Astrocyte (in vitro differentiated cells and primary cell): ENCODE results near the gene STUB1. TPM values are rescaled to one million over a fixed set of nuclear protein-coding genes. Genes with fewer than 3 reads are reported as not detected.

ENCODE experiments used
- DNase-seq: peaks from one replicate; pipeline ENCODE4 v3.0.0-alpha.2; 2010; ENCODE audit warnings: low read depth
- FAIRE-seq: peaks from 2 replicates; lab custom pipeline; 2011; peaks lifted over from hg19 to GRCh38; lab: Jason Lieb, UNC
- H2AFZ ChIP-seq: 2 replicates; pipeline ENCODE4 v1.6.0; 2012; ENCODE audit warnings: low read depth, low read length, inconsistent platforms
- H3K27ac ChIP-seq: 2 replicates; pipeline ENCODE4 v1.5.1; 2011; ENCODE audit warnings: low read depth, low read length, inconsistent platforms
- H3K27me3 ChIP-seq: 2 replicates; pipeline ENCODE4 v1.6.0; 2011; ENCODE audit warnings: low read length, inconsistent platforms; ENCODE audit not compliant: insufficient read depth
- H3K36me3 ChIP-seq: 2 replicates; pipeline ENCODE4 v1.5.1; 2011; ENCODE audit warnings: low read length, inconsistent platforms; ENCODE audit not compliant: insufficient read depth
- H3K4me1 ChIP-seq: 2 replicates; pipeline ENCODE4 v1.5.1; 2011; ENCODE audit warnings: low read length, inconsistent platforms; ENCODE audit not compliant: insufficient read depth
- H3K4me2 ChIP-seq: 2 replicates; pipeline ENCODE4 v1.6.0; 2012; ENCODE audit warnings: low read length, inconsistent platforms
- H3K4me3 ChIP-seq: 2 replicates; pipeline ENCODE4 v1.5.1; 2011; ENCODE audit warnings: low read depth, mild to moderate bottlenecking, low read length, inconsistent platforms; ENCODE audit not compliant: insufficient read depth
- H3K79me2 ChIP-seq: 2 replicates; pipeline ENCODE4 v1.6.0; 2012; ENCODE audit warnings: mild to moderate bottlenecking, low read length, inconsistent platforms; ENCODE audit not compliant: insufficient read depth
- H3K9ac ChIP-seq: 2 replicates; pipeline ENCODE4 v1.6.0; 2012; ENCODE audit warnings: mild to moderate bottlenecking, low read length, inconsistent platforms
- H3K9me3 ChIP-seq: 2 replicates; pipeline ENCODE4 v1.5.1; 2012; ENCODE audit warnings: low read depth, mild to moderate bottlenecking, low read length, inconsistent platforms; ENCODE audit not compliant: insufficient read depth
- H4K20me1 ChIP-seq: 2 replicates; pipeline ENCODE4 v1.6.0; 2012; ENCODE audit warnings: low read length, inconsistent platforms; ENCODE audit not compliant: insufficient read depth
- H3K27ac Mint-ChIP-seq: one replicate; pipeline ENCODE4 v1.8.0; 2021; ENCODE audit warnings: mild to moderate bottlenecking, mixed read lengths; ENCODE audit not compliant: unreplicated experiment
- H3K27me3 Mint-ChIP-seq: one replicate; pipeline ENCODE4 v1.8.0; 2021; ENCODE audit warnings: low read depth, mixed read lengths; ENCODE audit not compliant: unreplicated experiment
- H3K36me3 Mint-ChIP-seq: one replicate; pipeline ENCODE4 v1.8.0; 2021; ENCODE audit warnings: low read depth, mixed read lengths; ENCODE audit not compliant: unreplicated experiment
- H3K4me1 Mint-ChIP-seq: one replicate; pipeline ENCODE4 v1.8.0; 2021; ENCODE audit warnings: low read depth, mixed read lengths; ENCODE audit not compliant: unreplicated experiment
- H3K4me3 Mint-ChIP-seq: one replicate; pipeline ENCODE4 v1.8.0; 2021; ENCODE audit warnings: mild to moderate bottlenecking, moderate library complexity, mixed read lengths; ENCODE audit not compliant: unreplicated experiment
- H3K9me3 Mint-ChIP-seq: one replicate; pipeline ENCODE4 v1.8.0; 2021; ENCODE audit warnings: mild to moderate bottlenecking, mixed read lengths; ENCODE audit not compliant: unreplicated experiment
- CTCF ChIP-seq: IDR thresholded peaks from 2 replicates; pipeline ENCODE4 v1.5.1; 2011; ENCODE audit warnings: low read depth, mild to moderate bottlenecking, inconsistent platforms, low read length, moderate library complexity; ENCODE audit not compliant: insufficient read depth
- EZH2 ChIP-seq: IDR thresholded peaks from 2 replicates; pipeline ENCODE4 v1.6.1; 2012; ENCODE audit warnings: mild to moderate bottlenecking, low read length, inconsistent platforms; ENCODE audit not compliant: insufficient read depth
- total RNA-seq: library from RNA; stranded (reverse); gene quantifications from 2 replicates; pipeline ENCODE4 v1.2.1, GENCODE V29; 2021

The STUB1 gene
- total RNA-seq, 1 donor from 2014 or later = 140 TPM

GRCh38 chr16:715477-716199 is 35.4 kb downstream of the STUB1 start:
- peak overlapping the region; percentile 80 for H3K4me3 Mint-ChIP-seq
- H3K4me1 Mint-ChIP-seq = peaks cover 7% of the 10 kb centered on the region
- no peaks in the 10 kb centered on the region for H3K27me3 ChIP-seq
- peak overlapping the region; percentile 90 for H3K4me2 ChIP-seq
- H3K36me3 Mint-ChIP-seq = no peaks in the 10 kb centered on the region
- no peak overlapping the region for H3K27ac Mint-ChIP-seq
- H3K36me3 ChIP-seq = no peaks in the 10 kb centered on the region
- DNase-seq = no peak
- peaks cover 37% of the 10 kb centered on the region for H4K20me1 ChIP-seq
- H3K9me3 Mint-ChIP-seq = no peaks in the 10 kb centered on the region
- H3K27me3 Mint-ChIP-seq = no peaks in the 10 kb centered on the region
- no peak for FAIRE-seq
- H3K9ac ChIP-seq = peak overlapping the region; percentile 52
- H2AFZ ChIP-seq = peak overlapping the region; percentile 60
- H3K9me3 ChIP-seq = no peaks in the 10 kb centered on the region
- TF ChIP-seq CTCF (no peak), EZH2 (no peak)
- no peak overlapping the region for H3K27ac ChIP-seq
- H3K4me3 ChIP-seq = peak overlapping the region; percentile 54
- peaks cover 7% of the 10 kb centered on the region for H3K79me2 ChIP-seq
- H3K4me1 ChIP-seq = peaks cover 29% of the 10 kb centered on the region

- Mint-ChIP-seq H3K4me3 (peak overlapping the region; percentile 80), H3K9me3 (no peaks in the 10 kb centered on the region), H3K27ac (no peak overlapping the region), H3K27me3 (no peaks in the 10 kb centered on the region), H3K36me3 (no peaks in the 10 kb centered on the region), H3K4me1 (peaks cover 6% of the 10 kb centered on the region)
- H3K79me2 ChIP-seq = peaks cover 7% of the 10 kb centered on the region
- H3K27me3 ChIP-seq = no peaks in the 10 kb centered on the region
- no peak for TF ChIP-seq CTCF
- TF ChIP-seq EZH2 = no peak
- no peak overlapping the region for H3K27ac ChIP-seq
- H3K36me3 ChIP-seq = no peaks in the 10 kb centered on the region
- H4K20me1 ChIP-seq = peaks cover 37% of the 10 kb centered on the region
- no peaks in the 10 kb centered on the region for H3K9me3 ChIP-seq
- peak overlapping the region; percentile 52 for H3K9ac ChIP-seq
- peaks cover 29% of the 10 kb centered on the region for H3K4me1 ChIP-seq
- H2AFZ ChIP-seq = peak overlapping the region; percentile 60
- peak overlapping the region; percentile 90 for H3K4me2 ChIP-seq
- H3K4me3 ChIP-seq = peak overlapping the region; percentile 54
- DNase-seq (peak; percentile 29), FAIRE-seq (no peak)
Observed at GRCh38 chr16:716200-716568, 36.0 kb downstream of the STUB1 start.

GRCh38 chr16:716768-717325 is 36.6 kb downstream of the STUB1 start:
- H3K79me2 ChIP-seq = peaks cover 7% of the 10 kb centered on the region
- no peak for DNase-seq
- peaks cover 41% of the 10 kb centered on the region for H4K20me1 ChIP-seq
- H3K27me3 Mint-ChIP-seq = no peaks in the 10 kb centered on the region
- H3K27ac Mint-ChIP-seq = no peak overlapping the region
- H2AFZ ChIP-seq = no peak overlapping the region
- no peaks in the 10 kb centered on the region for H3K27me3 ChIP-seq
- H3K36me3 Mint-ChIP-seq = no peaks in the 10 kb centered on the region
- peak overlapping the region; percentile 80 for H3K4me3 Mint-ChIP-seq
- H3K4me1 ChIP-seq = peaks cover 35% of the 10 kb centered on the region
- FAIRE-seq = no peak
- peaks cover 5% of the 10 kb centered on the region for H3K4me1 Mint-ChIP-seq
- H3K9me3 ChIP-seq = no peaks in the 10 kb centered on the region
- H3K36me3 ChIP-seq = no peaks in the 10 kb centered on the region
- no peak overlapping the region for H3K27ac ChIP-seq
- TF ChIP-seq EZH2 (no peak), CTCF (no peak)
- no peaks in the 10 kb centered on the region for H3K9me3 Mint-ChIP-seq
- peak overlapping the region; percentile 90 for H3K4me2 ChIP-seq
- H3K4me3 ChIP-seq = no peak overlapping the region
- no peak overlapping the region for H3K9ac ChIP-seq
